Activated CD4-positive, alpha-beta T cell treated with anti-CD3 and anti-CD28 coated beads, Interleukin-2, amount 10 ng/mL, durations not matched to agents 24 days and 14 days (primary cell): ENCODE results near the gene LPIN1. TPM values are rescaled to one million over a fixed set of nuclear protein-coding genes. Genes with fewer than 3 reads are reported as not detected.

Source experiments
- DNase-seq: peaks from one replicate; pipeline ENCODE4 v3.0.0; 2022
- H3K27ac Mint-ChIP-seq: one replicate; pipeline ENCODE4 v1.8.0; 2022; ENCODE audit warnings: mild to moderate bottlenecking, mixed read lengths
- H3K27me3 Mint-ChIP-seq: one replicate; pipeline ENCODE4 v1.8.0; 2022; ENCODE audit warnings: mixed read lengths
- H3K36me3 Mint-ChIP-seq: one replicate; pipeline ENCODE4 v1.8.0; 2022; ENCODE audit warnings: low read depth, mild to moderate bottlenecking, mixed read lengths
- H3K4me1 Mint-ChIP-seq: one replicate; pipeline ENCODE4 v1.8.0; 2021; ENCODE audit warnings: mixed read lengths
- H3K4me3 Mint-ChIP-seq: one replicate; pipeline ENCODE4 v1.8.0; 2022; ENCODE audit warnings: mild to moderate bottlenecking, moderate library complexity, mixed read lengths
- H3K9me3 Mint-ChIP-seq: one replicate; pipeline ENCODE4 v1.8.0; 2021; ENCODE audit warnings: mixed read lengths
- intact Hi-C: fragments of 100-400 bp; cut with micrococcal nuclease; formaldehyde crosslinking; loops from one replicate; pipeline ENCODE4 v1.15.1; 2023
- total RNA-seq: library from RNA; stranded (reverse); gene quantifications from 2 replicates; pipeline ENCODE4 v1.2.3, GENCODE V29; 2022

The LPIN1 gene
- total RNA-seq, 1 donor from 2014 or later: 52.3 TPM

DNA sequence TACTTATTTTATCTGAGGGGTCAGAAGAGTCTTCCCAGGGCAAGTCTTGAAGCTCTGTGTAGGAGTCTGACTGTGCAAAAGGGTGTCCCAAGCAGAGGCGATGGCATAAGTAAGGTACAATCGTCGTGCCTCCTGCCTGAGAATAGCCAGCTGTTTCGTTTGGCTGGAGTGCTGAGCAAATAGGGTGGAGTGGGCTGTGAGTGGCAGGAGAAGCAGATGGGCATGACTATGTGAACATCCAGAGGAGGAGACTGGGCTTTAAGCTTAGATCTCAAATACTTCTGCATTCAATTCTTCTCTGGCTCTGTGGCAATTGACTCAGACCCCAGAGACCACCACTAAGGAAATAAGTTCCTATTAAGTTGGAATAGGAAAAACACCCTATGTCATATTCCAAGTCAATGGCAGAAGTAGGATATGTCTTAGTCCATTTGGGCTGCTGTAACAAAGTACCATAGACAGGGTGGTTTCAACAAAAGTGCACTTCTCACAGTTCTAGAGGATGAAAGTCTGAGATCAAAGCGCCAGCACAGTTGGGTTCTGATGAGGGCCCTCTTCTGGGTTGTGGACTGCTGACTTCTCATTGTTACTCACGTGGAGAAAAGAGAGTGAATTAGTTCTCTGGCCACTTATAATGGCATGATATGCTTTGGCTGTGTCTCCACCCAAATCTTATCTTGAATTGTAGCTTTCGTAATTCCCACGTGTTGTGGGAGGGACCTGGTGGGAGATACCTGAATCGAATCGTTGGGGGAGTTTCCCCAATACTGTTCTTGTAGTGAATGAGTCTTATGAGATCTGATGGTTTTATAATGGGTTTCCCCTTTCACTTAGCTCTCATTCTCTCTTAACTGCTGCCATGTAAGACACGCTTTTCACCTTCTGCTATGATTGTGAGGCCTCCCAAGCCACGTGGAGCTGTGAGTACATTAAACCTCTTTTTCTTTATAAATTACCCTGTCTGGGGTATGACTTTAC, 120.2 kb downstream of the LPIN1 start:
- no peaks in the 10 kb centered on the region for H3K9me3 Mint-ChIP-seq
- intact Hi-C loops: no loop called here
- H3K36me3 Mint-ChIP-seq: no peaks in the 10 kb centered on the region
- H3K4me3 Mint-ChIP-seq: no peak overlapping the region
- peaks cover 9% of the 10 kb centered on the region for H3K4me1 Mint-ChIP-seq
- no peak overlapping the region for H3K27ac Mint-ChIP-seq
- DNase-seq: no peak
- H3K27me3 Mint-ChIP-seq: peaks cover 25% of the 10 kb centered on the region

DNA sequence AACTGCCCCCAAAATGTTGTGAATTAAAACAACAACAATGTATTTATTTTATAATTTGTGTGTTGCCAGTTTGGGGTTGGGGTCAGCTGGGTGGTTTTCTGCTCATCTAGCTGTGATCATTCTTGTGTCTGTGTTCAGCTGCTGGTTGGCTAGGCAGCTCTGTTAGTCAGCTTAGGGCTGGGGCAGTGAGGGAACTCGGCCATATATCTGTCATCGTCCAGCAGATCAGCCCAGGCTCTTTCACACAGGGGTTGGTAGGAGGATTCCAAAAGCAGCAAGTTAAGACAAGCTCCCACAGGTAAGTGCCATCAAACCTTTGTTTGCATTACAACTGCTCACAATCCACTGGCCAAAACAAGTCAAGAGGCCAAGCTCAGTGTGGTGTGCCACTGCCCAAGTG, 121.5 kb downstream of the LPIN1 start:
- peaks cover 11% of the 10 kb centered on the region for H3K4me1 Mint-ChIP-seq
- intact Hi-C loops: no loop called here
- peaks cover 22% of the 10 kb centered on the region for H3K27me3 Mint-ChIP-seq
- no peak for DNase-seq
- H3K9me3 Mint-ChIP-seq: no peaks in the 10 kb centered on the region
- no peak overlapping the region for H3K27ac Mint-ChIP-seq
- no peak overlapping the region for H3K4me3 Mint-ChIP-seq
- no peaks in the 10 kb centered on the region for H3K36me3 Mint-ChIP-seq

DNA sequence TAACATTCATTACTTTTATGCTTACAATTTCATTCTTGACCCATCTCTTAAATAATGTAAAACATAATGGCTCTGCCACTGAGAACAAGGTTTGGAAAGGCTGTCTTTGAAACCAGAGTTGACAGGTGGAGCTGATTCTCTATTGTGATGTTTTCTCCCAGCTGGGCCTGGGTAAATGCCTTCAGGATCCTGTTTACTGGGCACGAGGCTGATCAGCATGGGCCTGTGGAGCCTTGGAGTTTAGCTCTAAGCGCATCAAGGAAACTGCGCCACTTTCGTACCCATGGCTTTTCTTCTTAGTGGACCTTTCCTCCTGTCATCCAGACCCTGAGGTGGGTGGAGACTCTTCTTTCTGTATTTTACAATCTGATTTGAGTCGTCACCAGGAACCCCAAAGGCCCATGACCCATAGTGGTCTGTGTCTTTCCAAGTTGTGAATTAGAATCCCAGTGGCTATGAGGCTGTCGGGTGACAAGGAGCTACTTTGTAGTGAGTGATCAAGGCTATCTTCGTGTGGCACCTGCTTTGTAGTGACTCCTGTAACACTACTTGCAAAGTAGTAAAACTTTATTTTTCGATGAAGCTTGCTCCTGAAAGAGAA, 123.1 kb downstream of the LPIN1 start:
- DNase-seq: no peak
- H3K27me3 Mint-ChIP-seq: peaks cover 28% of the 10 kb centered on the region
- no peak overlapping the region for H3K27ac Mint-ChIP-seq
- peaks cover 2% of the 10 kb centered on the region for H3K4me1 Mint-ChIP-seq
- intact Hi-C loops: no loop called here
- H3K9me3 Mint-ChIP-seq: no peaks in the 10 kb centered on the region
- no peaks in the 10 kb centered on the region for H3K36me3 Mint-ChIP-seq
- no peak overlapping the region for H3K4me3 Mint-ChIP-seq

DNA sequence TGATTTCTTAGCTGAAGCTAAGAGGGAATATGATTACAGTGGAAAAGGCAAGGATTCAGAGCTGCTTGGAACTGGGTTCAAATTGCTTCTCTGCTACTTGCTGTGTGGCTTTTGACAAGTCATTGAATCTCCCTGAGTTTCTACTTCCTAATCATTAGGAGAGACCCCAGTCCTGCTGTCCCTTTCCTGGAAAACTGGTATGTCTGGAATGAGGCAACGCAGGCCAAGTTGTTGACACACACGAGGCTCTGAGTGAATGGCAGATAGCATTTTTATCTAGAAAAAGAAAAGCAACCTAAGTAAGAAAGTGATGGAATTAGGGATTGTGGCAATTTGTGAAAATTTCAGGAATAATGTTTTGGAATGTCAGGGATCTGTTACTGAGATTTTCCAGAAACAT, 123.6 kb downstream of the LPIN1 start:
- no peak for DNase-seq
- Mint-ChIP-seq H3K4me3 (no peak overlapping the region), H3K9me3 (no peaks in the 10 kb centered on the region), H3K27ac (no peak overlapping the region), H3K36me3 (no peaks in the 10 kb centered on the region), H3K4me1 (peaks cover 2% of the 10 kb centered on the region), H3K27me3 (peaks cover 28% of the 10 kb centered on the region)
- intact Hi-C loops: no loop called here

DNA sequence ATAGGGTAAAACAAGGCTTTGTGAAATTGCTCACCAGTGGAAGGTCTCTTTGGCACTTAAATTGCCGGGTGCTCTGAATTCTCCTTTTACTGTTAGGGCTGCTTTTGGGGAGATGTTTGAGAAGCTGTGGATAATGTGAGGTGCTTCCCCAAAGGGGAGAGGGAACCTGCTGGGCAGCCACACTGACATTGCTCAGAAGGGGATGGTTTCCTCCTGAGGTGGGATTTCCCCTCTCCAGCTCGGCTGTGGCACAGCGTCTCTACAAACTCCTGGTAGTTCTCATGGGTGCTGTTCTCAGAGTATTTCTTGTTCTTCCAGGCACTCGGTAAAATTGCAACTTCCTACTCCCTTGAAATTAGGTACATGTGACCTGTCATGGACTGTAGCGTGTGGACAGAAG, 124.2 kb downstream of the LPIN1 start:
- Mint-ChIP-seq H3K9me3 (no peaks in the 10 kb centered on the region), H3K4me3 (no peak overlapping the region), H3K4me1 (peaks cover 2% of the 10 kb centered on the region), H3K27ac (no peak overlapping the region), H3K36me3 (no peaks in the 10 kb centered on the region), H3K27me3 (peaks cover 28% of the 10 kb centered on the region)
- intact Hi-C loops: no loop called here
- DNase-seq: no peak

DNA sequence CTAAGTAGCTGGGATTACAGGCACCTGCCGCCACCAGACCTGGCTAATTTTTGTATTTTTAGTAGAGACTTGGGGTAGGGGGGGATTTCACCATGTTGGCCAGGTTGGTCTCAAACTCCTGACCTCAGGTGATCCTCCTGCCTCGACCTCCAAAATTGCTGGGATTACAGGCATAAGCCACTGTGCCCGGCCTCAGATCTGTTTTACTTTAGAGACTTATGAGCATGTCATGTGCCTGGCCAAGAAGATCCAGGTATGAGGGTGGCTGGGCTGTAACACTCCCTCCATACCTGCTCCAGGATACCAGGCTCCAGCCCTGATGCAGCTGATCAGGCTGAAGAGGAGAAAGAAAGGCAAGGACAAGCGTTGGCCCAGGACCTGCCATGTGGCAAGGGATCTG, 125.0 kb downstream of the LPIN1 start:
- no peaks in the 10 kb centered on the region for H3K9me3 Mint-ChIP-seq
- intact Hi-C loops: no loop called here
- H3K4me3 Mint-ChIP-seq: no peak overlapping the region
- peaks cover 28% of the 10 kb centered on the region for H3K27me3 Mint-ChIP-seq
- DNase-seq: no peak
- peaks cover 2% of the 10 kb centered on the region for H3K4me1 Mint-ChIP-seq
- H3K27ac Mint-ChIP-seq: no peak overlapping the region
- no peaks in the 10 kb centered on the region for H3K36me3 Mint-ChIP-seq

DNA sequence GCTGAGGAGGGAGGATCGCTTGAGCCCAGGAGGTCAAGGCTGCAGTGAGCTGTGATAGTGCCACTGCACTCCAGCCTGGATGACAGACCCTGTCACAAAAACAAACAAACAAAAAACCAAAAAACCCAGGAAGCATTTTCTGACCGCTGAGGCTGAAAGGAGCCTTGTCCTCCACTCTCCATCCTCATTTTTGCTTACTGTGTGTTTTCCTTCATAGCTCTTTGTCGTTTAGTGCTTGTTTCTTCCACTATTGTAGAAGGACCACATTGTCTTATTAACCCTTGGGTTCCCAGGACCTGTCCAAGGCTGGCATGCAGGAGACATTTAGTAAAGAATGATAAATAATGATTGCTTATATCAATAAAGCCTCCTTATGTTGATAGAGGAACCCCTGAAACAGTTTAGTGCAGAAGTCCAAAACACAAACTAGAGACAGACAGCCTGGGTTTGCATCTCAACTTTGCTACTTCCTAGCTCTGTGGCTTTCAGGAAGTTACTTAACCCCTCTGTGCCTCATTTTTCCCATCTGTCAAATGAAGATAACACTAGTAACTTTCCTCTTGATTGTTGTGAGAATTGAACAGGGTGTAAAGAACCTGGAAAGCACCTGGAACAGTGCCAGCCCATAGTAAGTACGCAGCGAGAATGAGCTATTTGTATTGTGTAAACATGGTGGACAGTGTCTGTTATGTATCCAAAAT, 126.0 kb downstream of the LPIN1 start:
- Mint-ChIP-seq H3K4me3 (no peak overlapping the region), H3K9me3 (no peaks in the 10 kb centered on the region), H3K4me1 (peaks cover 2% of the 10 kb centered on the region), H3K27me3 (peaks cover 27% of the 10 kb centered on the region), H3K36me3 (no peaks in the 10 kb centered on the region), H3K27ac (no peak overlapping the region)
- intact Hi-C loops: no loop called here
- no peak for DNase-seq

DNA sequence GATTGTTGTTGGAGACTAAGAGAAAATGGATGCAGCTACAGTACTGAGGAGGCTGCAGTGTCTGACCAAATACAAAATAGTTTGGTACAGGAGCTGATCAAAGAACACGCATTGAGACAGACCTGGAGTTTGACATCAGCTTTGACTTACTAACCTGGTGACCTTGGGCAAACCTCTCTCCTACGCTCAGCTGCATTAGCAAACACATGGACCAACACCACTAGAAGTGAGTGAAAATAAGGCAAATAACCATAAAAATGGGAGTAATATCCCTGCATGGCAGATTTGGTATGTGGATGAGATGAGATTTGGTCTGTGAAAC, 126.5 kb downstream of the LPIN1 start:
- Mint-ChIP-seq H3K4me3 (no peak overlapping the region), H3K4me1 (peaks cover 2% of the 10 kb centered on the region), H3K9me3 (no peaks in the 10 kb centered on the region), H3K27me3 (peaks cover 27% of the 10 kb centered on the region), H3K36me3 (no peaks in the 10 kb centered on the region), H3K27ac (no peak overlapping the region)
- intact Hi-C loops: no loop called here
- DNase-seq: no peak

DNA sequence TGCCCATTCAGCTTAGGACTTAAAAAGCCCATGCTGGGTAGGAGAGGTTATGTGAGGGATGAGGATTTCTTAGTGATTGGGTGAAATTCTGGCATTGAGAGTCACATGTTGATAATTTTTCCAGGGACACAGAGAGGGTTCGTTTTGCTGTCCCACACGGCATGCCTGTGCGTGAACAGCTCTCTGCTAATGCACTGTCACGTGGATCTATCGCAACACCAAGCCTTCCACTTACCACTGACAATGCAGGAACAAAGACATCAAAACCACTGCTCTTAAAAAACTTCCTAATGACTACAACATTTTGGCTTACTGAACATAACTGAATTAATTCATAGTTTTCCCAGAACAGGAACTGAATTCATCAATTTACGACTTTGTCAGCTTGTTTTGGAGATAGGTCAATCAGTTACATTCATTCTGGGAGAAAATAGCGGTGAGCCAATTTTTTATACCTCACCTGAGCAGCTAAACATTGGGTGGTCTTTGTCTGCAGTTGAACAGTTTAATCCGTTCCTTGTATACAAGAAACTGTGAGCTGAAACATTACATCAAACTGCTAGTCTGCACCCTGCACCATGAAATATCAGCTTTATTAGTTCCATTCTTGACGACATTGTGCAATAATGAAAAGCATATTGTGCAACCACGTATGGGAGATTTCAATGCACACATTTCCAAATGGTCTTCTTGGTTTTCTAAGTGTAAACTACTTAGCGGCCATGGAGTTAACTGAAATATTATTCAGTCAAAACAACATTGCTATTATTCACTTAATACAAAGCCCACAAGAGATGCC, 127.1 kb downstream of the LPIN1 start:
- peaks cover 28% of the 10 kb centered on the region for H3K27me3 Mint-ChIP-seq

DNA sequence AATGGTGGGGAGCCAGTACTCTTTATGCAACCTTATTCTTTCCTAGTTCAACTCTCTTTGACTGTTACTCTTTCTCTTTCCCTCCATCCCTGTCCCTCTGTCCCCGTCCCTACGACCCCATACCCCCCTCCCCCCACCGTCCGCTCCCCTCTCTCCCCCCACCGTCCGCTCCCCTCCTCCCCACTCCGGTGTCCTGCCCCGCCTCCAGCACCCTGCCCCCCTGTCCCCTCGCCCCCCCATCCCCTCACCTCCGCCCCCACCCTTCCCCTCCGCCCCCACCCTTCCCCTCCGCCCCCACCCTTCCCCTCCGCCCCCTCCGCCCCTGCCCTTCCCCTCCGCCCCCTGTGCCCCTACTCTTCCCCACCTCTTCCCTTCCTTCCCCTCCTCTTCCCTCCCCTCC, 128.4 kb downstream of the LPIN1 start:
- Mint-ChIP-seq H3K27ac (no peak overlapping the region), H3K36me3 (no peaks in the 10 kb centered on the region), H3K4me3 (no peak overlapping the region), H3K4me1 (peaks cover 2% of the 10 kb centered on the region), H3K9me3 (no peaks in the 10 kb centered on the region), H3K27me3 (peaks cover 34% of the 10 kb centered on the region)
- DNase-seq: no peak
- intact Hi-C loops: no loop called here

More for the DNA sequence above, 127.1 kb downstream of the LPIN1 start:
- Mint-ChIP-seq H3K4me3 (no peak overlapping the region), H3K27ac (no peak overlapping the region), H3K9me3 (no peaks in the 10 kb centered on the region), H3K4me1 (peaks cover 2% of the 10 kb centered on the region), H3K36me3 (no peaks in the 10 kb centered on the region)
- intact Hi-C loops: no loop called here
- no peak for DNase-seq

DNA sequence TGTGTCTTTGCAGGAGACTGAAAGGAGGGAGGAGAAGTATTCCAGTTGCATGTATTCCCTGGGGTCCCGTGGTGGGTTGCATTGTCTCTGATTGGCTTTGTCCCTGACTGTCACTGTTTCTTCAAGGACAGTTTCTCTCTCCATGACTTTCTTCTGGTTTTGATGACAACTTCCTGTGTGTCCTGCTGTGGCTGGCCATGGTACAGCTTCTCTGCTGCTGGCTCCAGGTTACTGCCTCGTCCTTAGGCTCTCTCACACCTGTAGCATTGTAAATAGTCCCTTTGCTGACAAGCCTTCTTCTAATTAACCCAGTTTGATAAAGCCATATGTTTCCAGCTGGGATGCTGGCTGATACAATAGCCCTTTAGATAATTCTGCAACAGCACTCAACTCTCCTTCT, 129.0 kb downstream of the LPIN1 start:
- no peak overlapping the region for H3K4me3 Mint-ChIP-seq
- H3K9me3 Mint-ChIP-seq: no peaks in the 10 kb centered on the region
- no peak overlapping the region for H3K27ac Mint-ChIP-seq
- intact Hi-C loops: no loop called here
- H3K4me1 Mint-ChIP-seq: peaks cover 2% of the 10 kb centered on the region
- H3K27me3 Mint-ChIP-seq: peaks cover 30% of the 10 kb centered on the region
- no peaks in the 10 kb centered on the region for H3K36me3 Mint-ChIP-seq
- no peak for DNase-seq

DNA sequence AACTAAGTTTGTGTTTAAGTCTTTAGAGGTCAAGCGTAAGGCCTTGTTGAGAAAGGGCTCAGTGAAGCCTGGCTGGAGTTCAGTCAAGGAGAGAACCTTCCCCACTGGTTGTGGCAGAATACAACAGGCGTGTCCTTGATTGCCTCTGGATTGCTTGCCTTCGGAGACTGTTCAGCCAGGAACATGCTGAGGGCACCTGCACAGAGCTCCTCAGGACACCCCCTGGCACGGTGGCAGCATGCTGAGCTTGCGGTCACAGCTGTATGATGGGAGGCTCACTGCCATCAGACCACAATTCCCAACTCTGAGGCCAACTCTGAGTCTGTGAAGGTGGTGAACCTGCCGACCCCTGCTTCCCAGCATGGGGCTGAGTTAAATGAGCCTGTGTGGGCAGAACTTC, 130.0 kb downstream of the LPIN1 start:
- Mint-ChIP-seq H3K27me3 (peaks cover 26% of the 10 kb centered on the region), H3K27ac (no peak overlapping the region), H3K36me3 (no peaks in the 10 kb centered on the region), H3K4me1 (peaks cover 2% of the 10 kb centered on the region), H3K9me3 (no peaks in the 10 kb centered on the region), H3K4me3 (no peak overlapping the region)
- intact Hi-C loops: no loop called here
- no peak for DNase-seq

DNA sequence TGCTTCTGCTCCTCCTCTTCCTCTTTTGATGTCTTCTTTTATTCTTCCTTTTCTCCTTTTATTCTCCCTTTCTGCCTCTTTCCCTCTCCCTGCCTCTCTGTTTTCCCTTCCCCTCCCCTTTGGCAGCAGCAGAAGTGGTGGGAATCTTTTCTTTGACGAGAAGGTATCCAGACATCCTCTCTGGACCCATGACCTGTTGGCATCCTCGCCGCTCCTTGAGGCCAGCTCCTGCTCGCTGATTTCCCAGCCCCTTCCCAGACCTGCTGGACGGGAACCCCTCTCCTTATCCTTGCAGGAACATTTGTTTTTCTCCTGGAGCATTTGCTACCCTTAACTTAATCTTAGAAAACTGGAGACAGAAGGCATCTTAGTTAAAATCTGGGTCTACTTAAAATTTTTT, 130.5 kb downstream of the LPIN1 start:
- H3K4me1 Mint-ChIP-seq: peaks cover 2% of the 10 kb centered on the region

More for the DNA sequence above, 130.5 kb downstream of the LPIN1 start:
- Mint-ChIP-seq H3K27me3 (peaks cover 22% of the 10 kb centered on the region), H3K27ac (no peak overlapping the region), H3K4me3 (no peak overlapping the region), H3K9me3 (no peaks in the 10 kb centered on the region), H3K36me3 (no peaks in the 10 kb centered on the region)
- DNase-seq: no peak
- intact Hi-C loops: no loop called here
